Glutamatergic neuron (in vitro differentiated cells): Measurements from ENCODE around the gene ENO4. TPM values are rescaled to one million over a fixed set of nuclear protein-coding genes. Genes with fewer than 3 reads are reported as not detected.

ENCODE experiments used
- DNase-seq: peaks from one replicate; pipeline ENCODE4 v3.0.0; 2022
- H3K27ac Mint-ChIP-seq: one replicate; pipeline ENCODE4 v1.8.0; 2020; ENCODE audit warnings: mild to moderate bottlenecking, mixed read lengths, inconsistent platforms; ENCODE audit not compliant: unreplicated experiment
- H3K27me3 Mint-ChIP-seq: one replicate; pipeline ENCODE4 v1.8.0; 2020; ENCODE audit warnings: mild to moderate bottlenecking, moderate library complexity, mixed read lengths, inconsistent platforms; ENCODE audit not compliant: unreplicated experiment
- H3K36me3 Mint-ChIP-seq: one replicate; pipeline ENCODE4 v1.8.0; 2020; ENCODE audit warnings: mild to moderate bottlenecking, mixed read lengths, inconsistent platforms; ENCODE audit not compliant: unreplicated experiment
- H3K4me1 Mint-ChIP-seq: one replicate; pipeline ENCODE4 v1.8.0; 2020; ENCODE audit warnings: mild to moderate bottlenecking, low read depth, mixed read lengths, inconsistent platforms; ENCODE audit not compliant: unreplicated experiment
- H3K4me3 Mint-ChIP-seq: one replicate; pipeline ENCODE4 v1.8.0; 2020; ENCODE audit warnings: mild to moderate bottlenecking, mixed read lengths, inconsistent platforms; ENCODE audit not compliant: unreplicated experiment
- H3K9me3 Mint-ChIP-seq: one replicate; pipeline ENCODE4 v1.8.0; 2020; ENCODE audit warnings: mild to moderate bottlenecking, moderate library complexity, mixed read lengths, inconsistent platforms; ENCODE audit not compliant: unreplicated experiment
- CTCF ChIP-seq: fragments of 200-600 bp; sonication (generic); IDR thresholded peaks from one replicate; pipeline ENCODE4 v1.5.0; 2021; ENCODE audit not compliant: partially characterized antibody, unreplicated experiment
- total RNA-seq: library from RNA; stranded (reverse); fragmentation: NEBNext Ultra II Directional; extraction: Animal tissue kit (Norgen Biotek cat#: 25700); gene quantifications from one replicate; pipeline ENCODE4 v1.2.1, GENCODE V29; 2021; ENCODE audit not compliant: unreplicated experiment

The ENO4 gene
- total RNA-seq, 1 donor from 2014 or later = 1.3 TPM

GRCh38 chr10:116882639-116883038, 33.3 kb downstream of the ENO4 start:
- DNase-seq = no peak
- Mint-ChIP-seq H3K27ac (no peak overlapping the region), H3K27me3 (peaks cover 2% of the 10 kb centered on the region), H3K4me3 (no peak overlapping the region), H3K36me3 (no peaks in the 10 kb centered on the region), H3K4me1 (peaks cover 39% of the 10 kb centered on the region), H3K9me3 (peaks cover 2% of the 10 kb centered on the region)
- TF ChIP-seq CTCF = no peak

- H3K36me3 Mint-ChIP-seq = no peaks in the 10 kb centered on the region
- no peak overlapping the region for H3K4me3 Mint-ChIP-seq
- H3K4me1 Mint-ChIP-seq = peaks cover 54% of the 10 kb centered on the region
- H3K27me3 Mint-ChIP-seq = peaks cover 3% of the 10 kb centered on the region
- H3K27ac Mint-ChIP-seq = no peak overlapping the region
- TF ChIP-seq CTCF = no peak
- DNase-seq = no peak
- H3K9me3 Mint-ChIP-seq = peaks cover 14% of the 10 kb centered on the region
These were observed 37.5 kb downstream of the ENO4 start for GRCh38 chr10:116886772-116887171.

- Mint-ChIP-seq H3K4me1 (peaks cover 55% of the 10 kb centered on the region), H3K27ac (peak overlapping the region; percentile 84), H3K27me3 (peaks cover 3% of the 10 kb centered on the region)
These were observed 39.2 kb downstream of the ENO4 start for GRCh38 chr10:116888380-116889055.

GRCh38 chr10:116889066-116889465, 39.8 kb downstream of the ENO4 start:
- H3K4me1 Mint-ChIP-seq = peaks cover 59% of the 10 kb centered on the region

More at GRCh38 chr10:116888380-116889055, 39.2 kb downstream of the ENO4 start:
- Mint-ChIP-seq H3K36me3 (no peaks in the 10 kb centered on the region), H3K9me3 (peaks cover 14% of the 10 kb centered on the region), H3K4me3 (peak overlapping the region; percentile 55)
- TF ChIP-seq CTCF = no peak
- peak; percentile 53 for DNase-seq

More at GRCh38 chr10:116889066-116889465, 39.8 kb downstream of the ENO4 start:
- no peak overlapping the region for H3K4me3 Mint-ChIP-seq
- no peak for DNase-seq
- peak overlapping the region; percentile 84 for H3K27ac Mint-ChIP-seq
- H3K27me3 Mint-ChIP-seq = peaks cover 3% of the 10 kb centered on the region
- H3K36me3 Mint-ChIP-seq = no peaks in the 10 kb centered on the region
- peaks cover 14% of the 10 kb centered on the region for H3K9me3 Mint-ChIP-seq
- no peak for TF ChIP-seq CTCF
